Mesenchymal stem cell (in vitro differentiated cells and primary cell): ENCODE measurements around the gene SHISA5.

Source experiments
- DNase-seq: peaks from one replicate; pipeline ENCODE4 v3.0.0-alpha.2; 2013
- H2AFZ ChIP-seq: one replicate; pipeline ENCODE4 v1.6.1; 2013; ENCODE audit warnings: low read depth, mild to moderate bottlenecking, control low read depth, inconsistent platforms, low read length, moderate library complexity
- H2AK5ac ChIP-seq: 2 replicates; pipeline ENCODE4 v1.6.1; 2013; ENCODE audit warnings: low read length, moderate library complexity, mild to moderate bottlenecking, inconsistent platforms; ENCODE audit not compliant: severe bottlenecking
- H2BK120ac ChIP-seq: one replicate; pipeline ENCODE4 v1.6.1; 2013; ENCODE audit warnings: low read depth, mild to moderate bottlenecking, inconsistent platforms, low read length, moderate library complexity
- H2BK12ac ChIP-seq, 2 experiments: one replicate each; pipeline ENCODE4 v1.6.1; 2013; ENCODE audit warnings: inconsistent platforms in 2 of 2, low read length in 2 of 2, mild to moderate bottlenecking in 2 of 2, moderate library complexity in 2 of 2, control low read depth in 1 of 2
- H2BK15ac ChIP-seq: one replicate; pipeline ENCODE4 v1.6.1; 2013; ENCODE audit warnings: mild to moderate bottlenecking, low read depth, inconsistent platforms; ENCODE audit not compliant: poor library complexity, severe bottlenecking
- H2BK5ac ChIP-seq: 2 replicates; pipeline ENCODE4 v1.6.1; 2013; ENCODE audit warnings: low read depth, mild to moderate bottlenecking, low read length, control low read depth, inconsistent platforms; ENCODE audit not compliant: poor library complexity, severe bottlenecking
- H3K14ac ChIP-seq, 2 experiments: one replicate each; pipeline ENCODE4 v1.6.1; 2013; ENCODE audit warnings: inconsistent platforms in 2 of 2, low read length in 2 of 2, control low read depth in 1 of 2, mild to moderate bottlenecking in 1 of 2, moderate library complexity in 1 of 2
- H3K18ac ChIP-seq, 2 experiments: one replicate each; pipeline ENCODE4 v1.6.1; 2013; ENCODE audit warnings: inconsistent platforms in 2 of 2, low read length in 2 of 2, control low read depth in 1 of 2, low read depth in 1 of 2, mild to moderate bottlenecking in 1 of 2
- H3K23ac ChIP-seq, 2 experiments: one replicate each; pipeline ENCODE4 v1.6.1; 2013; ENCODE audit warnings: inconsistent platforms in 2 of 2, low read length in 2 of 2, mild to moderate bottlenecking in 2 of 2, moderate library complexity in 2 of 2, control low read depth in 1 of 2
- H3K27ac ChIP-seq: 2 replicates; pipeline ENCODE4 v1.5.1; 2013; ENCODE audit warnings: mild to moderate bottlenecking, moderate library complexity, low read length, control low read depth, inconsistent platforms; ENCODE audit not compliant: poor library complexity, severe bottlenecking
- H3K27me3 ChIP-seq, 2 experiments: 2 replicates each; pipeline versions ENCODE4 v1.6.1 to v1.7.0; 2013; ENCODE audit warnings: low read length in 2 of 2, mild to moderate bottlenecking in 2 of 2, moderate library complexity in 2 of 2, control low read depth in 1 of 2, inconsistent platforms in 1 of 2; ENCODE audit not compliant: control insufficient read depth in 1 of 2, insufficient read depth in 1 of 2
- H3K36me3 ChIP-seq, 2 experiments: 2 replicates each; pipeline versions ENCODE4 v1.6.1 to v1.7.0; 2013; ENCODE audit warnings: low read length in 2 of 2, control low read depth in 1 of 2, inconsistent platforms in 1 of 2, low read depth in 1 of 2, mild to moderate bottlenecking in 1 of 2; ENCODE audit not compliant: insufficient read depth in 2 of 2, control insufficient read depth in 1 of 2
- H3K4ac ChIP-seq, 2 experiments: one replicate each; pipeline ENCODE4 v1.6.1; 2013; ENCODE audit warnings: inconsistent platforms in 2 of 2, low read length in 2 of 2, mild to moderate bottlenecking in 2 of 2, moderate library complexity in 2 of 2, control low read depth in 1 of 2, low read depth in 1 of 2
- H3K4me1 ChIP-seq: 2 replicates; pipeline ENCODE4 v1.6.1; 2013; ENCODE audit warnings: low read depth, low read length, control low read depth; ENCODE audit not compliant: control insufficient read depth, insufficient read depth
- H3K4me2 ChIP-seq: 2 replicates; pipeline ENCODE4 v1.6.1; 2013; ENCODE audit warnings: low read length, mild to moderate bottlenecking, inconsistent platforms; ENCODE audit not compliant: poor library complexity, severe bottlenecking
- H3K4me3 ChIP-seq, 2 experiments: 2 replicates each; pipeline versions ENCODE4 v1.5.1 to v1.7.0; 2013; ENCODE audit warnings: low read length in 2 of 2, mild to moderate bottlenecking in 2 of 2, control low read depth in 1 of 2, low read depth in 1 of 2; ENCODE audit not compliant: insufficient read depth in 1 of 2
- H3K79me1 ChIP-seq: replicated peaks from 2 replicates; pipeline ENCODE4 v1.6.1; 2013; ENCODE audit warnings: mild to moderate bottlenecking, control low read depth, low read length, inconsistent platforms; ENCODE audit not compliant: poor library complexity, severe bottlenecking
- H3K9ac ChIP-seq: 2 replicates; pipeline ENCODE4 v1.7.0; 2013; ENCODE audit warnings: mild to moderate bottlenecking, low read length, moderate library complexity
- H3K9me3 ChIP-seq: 2 replicates; pipeline ENCODE4 v1.7.0; 2013; ENCODE audit warnings: mild to moderate bottlenecking, low read length; ENCODE audit not compliant: control insufficient read depth
- H4K8ac ChIP-seq: one replicate; pipeline ENCODE4 v1.6.1; 2013; ENCODE audit warnings: inconsistent platforms, mild to moderate bottlenecking, low read length, moderate library complexity
- H4K91ac ChIP-seq: one replicate; pipeline ENCODE4 v1.6.1; 2013; ENCODE audit warnings: mild to moderate bottlenecking, low read length, inconsistent platforms
- WGBS: methylation state at CpG from one replicate; pipeline ENCODE4 v1.1.7; 2013; ENCODE audit warnings: mixed read lengths; 5-methylcytosine and 5-hydroxymethylcytosine counted together

The SHISA5 gene

GRCh38 chr3:48478626-48479555 lies 25.1 kb downstream of the SHISA5 start:
- no peaks in the 10 kb centered on the region for H3K9me3 ChIP-seq
- no peak overlapping the region for H3K18ac ChIP-seq
- no peak overlapping the region for H2BK120ac ChIP-seq
- 90% methylated on average over 19 of the region's 19 CpGs for WGBS
- no peak overlapping the region for H2AK5ac ChIP-seq
- no peak for DNase-seq
- no peak overlapping the region for H4K91ac ChIP-seq
- no peak overlapping the region for H3K9ac ChIP-seq
- H2BK12ac ChIP-seq: no peak overlapping the region
- no peak overlapping the region for H3K4ac ChIP-seq
- peaks cover 9 to 37% of the 10 kb centered on the region in 2 experiments for H3K36me3 ChIP-seq
- peaks cover 4% of the 10 kb centered on the region for H3K79me1 ChIP-seq
- no peak overlapping the region for H2BK5ac ChIP-seq
- H3K4me1 ChIP-seq: peaks cover 5% of the 10 kb centered on the region
- H2AFZ ChIP-seq: no peak overlapping the region
- no peak overlapping the region for H2BK15ac ChIP-seq
- H3K4me2 ChIP-seq: no peak overlapping the region
- H3K23ac ChIP-seq: no peak overlapping the region
- no peak overlapping the region for H3K4me3 ChIP-seq
- no peaks in the 10 kb centered on the region for H3K27me3 ChIP-seq
- H4K8ac ChIP-seq: no peak overlapping the region
- no peak overlapping the region for H3K14ac ChIP-seq
- no peak overlapping the region for H3K27ac ChIP-seq

- Histone ChIP-seq H3K4me1 (peaks cover 10% of the 10 kb centered on the region), H3K18ac (no peak overlapping the region), H3K23ac (no peak overlapping the region), H3K27ac (no peak overlapping the region), H3K79me1 (peaks cover 4% of the 10 kb centered on the region), H3K4ac (no peak overlapping the region), H2AK5ac (no peak overlapping the region), H3K9ac (no peak overlapping the region), H3K14ac (no peak overlapping the region), H3K4me2 (no peak overlapping the region), H3K4me3 (no peak overlapping the region), H2BK120ac (no peak overlapping the region), H4K8ac (no peak overlapping the region), H2BK5ac (no peak overlapping the region), H2BK12ac (no peak overlapping the region), H3K27me3 (no peaks in the 10 kb centered on the region), H3K36me3 (peaks cover 9 to 37% of the 10 kb centered on the region in 2 experiments), H2BK15ac (no peak overlapping the region), H3K9me3 (no peaks in the 10 kb centered on the region), H2AFZ (no peak overlapping the region), H4K91ac (no peak overlapping the region)
- no peak for DNase-seq
- 94% methylated on average over 8 of the region's 9 CpGs for WGBS
Observed at GRCh38 chr3:48477959-48478520, 25.9 kb downstream of the SHISA5 start.

- H3K27ac ChIP-seq: no peak overlapping the region
- H3K18ac ChIP-seq: no peak overlapping the region
- no peak overlapping the region for H2AK5ac ChIP-seq
- H2BK15ac ChIP-seq: no peak overlapping the region
- DNase-seq: no peak
- H3K4me2 ChIP-seq: no peak overlapping the region
- H3K23ac ChIP-seq: peak overlapping the region in 1 of 2 experiments; percentile 10
- H2BK12ac ChIP-seq: no peak overlapping the region
- H3K9me3 ChIP-seq: no peaks in the 10 kb centered on the region
- H2BK5ac ChIP-seq: no peak overlapping the region
- no peak overlapping the region for H3K4ac ChIP-seq
- peaks cover 9 to 37% of the 10 kb centered on the region in 2 experiments for H3K36me3 ChIP-seq
- no peaks in the 10 kb centered on the region for H3K27me3 ChIP-seq
- no peak overlapping the region for H4K8ac ChIP-seq
- no peak overlapping the region for H3K9ac ChIP-seq
- peaks cover 4% of the 10 kb centered on the region for H3K79me1 ChIP-seq
- H3K4me1 ChIP-seq: peaks cover 13% of the 10 kb centered on the region
- no peak overlapping the region for H2BK120ac ChIP-seq
- H4K91ac ChIP-seq: no peak overlapping the region
- no peak overlapping the region for H3K4me3 ChIP-seq
- WGBS: 94% methylated on average over 9 of the region's 9 CpGs
- no peak overlapping the region for H3K14ac ChIP-seq
- no peak overlapping the region for H2AFZ ChIP-seq
Observed at GRCh38 chr3:48476426-48477053, 27.4 kb downstream of the SHISA5 start.

GRCh38 chr3:48475188-48475587 lies 28.8 kb downstream of the SHISA5 start:
- no peak overlapping the region for H2BK120ac ChIP-seq
- H2BK15ac ChIP-seq: no peak overlapping the region
- no peak overlapping the region for H3K4me3 ChIP-seq
- H3K4ac ChIP-seq: no peak overlapping the region
- no peak for DNase-seq
- H2BK5ac ChIP-seq: no peak overlapping the region
- H4K91ac ChIP-seq: no peak overlapping the region
- no peak overlapping the region for H3K14ac ChIP-seq
- 81% methylated on average over 11 of the region's 11 CpGs for whole genome bisulfite sequencing
- no peak overlapping the region for H4K8ac ChIP-seq
- peak overlapping the region in 1 of 2 experiments; percentile 42 for H2BK12ac ChIP-seq
- H3K23ac ChIP-seq: no peak overlapping the region
- H3K9ac ChIP-seq: no peak overlapping the region
- no peak overlapping the region for H2AK5ac ChIP-seq
- no peaks in the 10 kb centered on the region for H3K27me3 ChIP-seq
- peaks cover 4% of the 10 kb centered on the region for H3K79me1 ChIP-seq
- H3K27ac ChIP-seq: no peak overlapping the region
- H2AFZ ChIP-seq: no peak overlapping the region
- H3K18ac ChIP-seq: no peak overlapping the region
- H3K9me3 ChIP-seq: no peaks in the 10 kb centered on the region
- peaks cover 12 to 41% of the 10 kb centered on the region in 2 experiments for H3K36me3 ChIP-seq
- no peak overlapping the region for H3K4me2 ChIP-seq
- peaks cover 18% of the 10 kb centered on the region for H3K4me1 ChIP-seq
